ENCODE measurements around the gene CS. TPM values are rescaled to one million over a fixed set of nuclear protein-coding genes. Genes with fewer than 3 reads are reported as not detected.
"Not testable (repeated sequence)": the region's sequence is repeated elsewhere in the genome, so short reads cannot be mapped to it uniquely, and the experiment has no call there.

Gene CS
- total RNA-seq, 4 donors from 2014 or later: 40.0 to 157 (median 72.8) TPM

GRCh38 chr12:56278905-56279304 is 21.2 kb downstream of the CS start:
- no peak for TF ChIP-seq CTCF (IDR thresholded peaks at IDR 0.05)
- no peak for TF ChIP-seq POLR2A (IDR thresholded peaks at IDR 0.05)
- Histone ChIP-seq H3K9me3 (no peaks in the 10 kb centered on the region), H3K4me1 (no peaks in the 10 kb centered on the region), H3K4me3 (no peak overlapping the region), H3K27ac (no peak overlapping the region), H3K36me3 (no peaks in the 10 kb centered on the region), H3K27me3 (no peaks in the 10 kb centered on the region)
- DNase-seq: no peak
- intact Hi-C loops (cut with DNase I; ENCODE audit: low total_unique reads): no loop called here

- H3K27ac ChIP-seq: no peak overlapping the region
- DNase-seq: no peak
- H3K4me1 ChIP-seq: no peaks in the 10 kb centered on the region
- H3K27me3 ChIP-seq: no peaks in the 10 kb centered on the region
- H3K36me3 ChIP-seq: no peaks in the 10 kb centered on the region
- H3K4me3 ChIP-seq: no peak overlapping the region
- intact Hi-C loops (cut with DNase I; ENCODE audit: low total_unique reads): no loop called here
- TF ChIP-seq CTCF (IDR thresholded peaks at IDR 0.05) (no peak), POLR2A (IDR thresholded peaks at IDR 0.05) (no peak)
- no peaks in the 10 kb centered on the region for H3K9me3 ChIP-seq
These were observed 25.8 kb downstream of the CS start for GRCh38 chr12:56274299-56274698.

DNA sequence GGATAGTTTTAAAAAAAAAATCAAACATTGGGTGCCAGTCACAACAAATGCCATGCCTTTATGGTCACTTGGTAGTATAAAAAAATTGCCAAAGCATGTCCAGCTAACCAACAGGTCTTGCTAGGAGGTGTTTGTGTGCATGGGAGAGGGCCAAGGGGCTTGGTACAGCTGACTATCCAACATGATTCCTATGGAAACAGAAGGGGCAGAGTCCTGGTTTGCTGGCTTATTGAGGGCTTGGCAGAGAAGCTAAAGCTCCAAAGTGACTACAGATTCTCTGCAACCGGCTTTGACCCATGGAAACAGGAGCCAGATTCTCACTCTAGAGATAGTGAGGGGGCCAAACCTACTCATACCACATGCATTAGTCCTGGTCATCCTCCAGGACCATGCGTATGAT is 27.7 kb downstream of the CS start:
- H3K4me1 ChIP-seq; H3K27me3 ChIP-seq; H3K9me3 ChIP-seq; H3K27ac ChIP-seq; H3K4me3 ChIP-seq; H3K36me3 ChIP-seq; intact Hi-C loops (cut with DNase I; ENCODE audit: low total_unique reads); DNase-seq: not testable (repeated sequence)

GRCh38 chr12:56271031-56271430 is 29.1 kb downstream of the CS start:
- no peak overlapping the region for H3K27ac ChIP-seq
- H3K4me1 ChIP-seq: peaks cover 0 to 8% of the 10 kb centered on the region in 2 donors
- DNase-seq: no peak
- no peaks in the 10 kb centered on the region for H3K36me3 ChIP-seq
- H3K4me3 ChIP-seq: no peak overlapping the region
- H3K9me3 ChIP-seq: no peaks in the 10 kb centered on the region
- TF ChIP-seq CTCF (IDR thresholded peaks at IDR 0.05) (peak in 1 of 4 experiments; percentile 18), POLR2A (IDR thresholded peaks at IDR 0.05) (no peak)
- no peaks in the 10 kb centered on the region for H3K27me3 ChIP-seq
- intact Hi-C loops (cut with DNase I; ENCODE audit: low total_unique reads): no loop called here

DNA sequence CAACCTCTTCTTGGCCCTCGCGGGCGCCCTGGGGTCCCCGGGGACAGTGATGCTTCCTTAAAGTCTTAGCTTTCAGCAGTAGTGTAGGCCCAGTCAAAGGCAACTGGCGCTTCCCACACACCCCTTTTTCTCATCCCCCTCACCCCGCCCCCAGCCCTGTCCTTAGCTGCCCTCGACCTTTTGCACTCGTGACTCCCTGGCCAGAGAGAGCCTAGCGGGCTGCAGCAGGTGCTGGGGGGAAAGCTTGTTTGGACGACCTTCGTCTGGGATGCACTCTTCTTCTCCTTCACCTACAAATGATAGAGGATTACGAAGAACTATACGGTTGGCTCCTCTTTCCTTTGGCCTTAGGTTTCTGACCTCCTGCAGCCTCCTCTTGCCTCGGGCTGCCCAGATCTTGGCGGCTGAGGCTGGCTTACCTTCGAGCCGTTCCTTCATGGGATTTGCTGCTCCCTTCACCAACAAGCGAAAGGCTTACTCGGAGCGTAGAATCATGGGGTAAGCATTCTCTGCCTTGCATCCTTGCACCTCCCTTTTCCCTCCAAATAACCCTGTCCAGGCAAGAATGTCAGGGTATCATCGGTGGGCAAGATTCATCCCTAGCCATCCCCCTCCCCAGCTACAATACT is 32.6 kb downstream of the CS start:
- Histone ChIP-seq H3K27ac (peak overlapping the region; percentile 94), H3K36me3 (no peaks in the 10 kb centered on the region), H3K9me3 (no peaks in the 10 kb centered on the region), H3K4me3 (peak overlapping the region; percentile 62 to 71), H3K4me1 (peaks cover 0 to 8% of the 10 kb centered on the region in 2 donors), H3K27me3 (no peaks in the 10 kb centered on the region)
- intact Hi-C loops (cut with DNase I; ENCODE audit: low total_unique reads): no loop called here
- DNase-seq: no peak
- TF ChIP-seq POLR2A (IDR thresholded peaks at IDR 0.05) (no peak), CTCF (IDR thresholded peaks at IDR 0.05) (no peak)

All from uterus (tissue), 4 donors.